PC-3 (cell line): ENCODE data around the gene B3GNT4. TPM values are rescaled to one million over a fixed set of nuclear protein-coding genes. Genes with fewer than 3 reads are reported as not detected.
"Not testable (repeated sequence)": the region's sequence is repeated elsewhere in the genome, so short reads cannot be mapped to it uniquely, and the experiment has no call there.

Experiments used
- ATAC-seq: fragments of 200-7000 bp; cut with Tn5 transposase; 2 replicates; pipeline ENCODE4 v1.9.1; 2020; ENCODE audit warnings: mild to moderate bottlenecking, moderate library complexity
- BruUV-seq: library from RNA; stranded (reverse); fragments of 400-500 nt; replicated peaks from 2 replicates; lab custom pipeline; 2021; lab: Mats Ljungman, UMichigan
- CTCF ChIA-PET: fragments of 300-600 bp; sonication (Branson Sonifier 250); formaldehyde crosslinking; loops from one replicate; lab custom pipeline; 2022; ENCODE audit warnings: antibody characterized with exemption; lab: Charles Lee
- POLR2A ChIA-PET: fragments of 300-600 bp; sonication (Branson Sonifier 250); formaldehyde crosslinking; loops from one replicate; lab custom pipeline; 2022; ENCODE audit warnings: antibody characterized with exemption; ENCODE audit not compliant: unreplicated experiment; lab: Charles Lee
- DNase-seq: peaks from one replicate; pipeline ENCODE4 v3.0.0-alpha.2; 2015
- H2AFZ ChIP-seq: fragments of 300-600 bp; sonication (generic); 2 replicates; pipeline ENCODE4 v1.6.0; 2016; ENCODE audit warnings: antibody characterized with exemption, low read length
- H3F3A ChIP-seq: fragments of 300-600 bp; sonication (generic); one replicate; pipeline ENCODE4 v1.6.0; 2017; ENCODE audit warnings: antibody characterized with exemption, low read length, control low read depth, mild to moderate bottlenecking; ENCODE audit not compliant: unreplicated experiment
- H3K27ac ChIP-seq: fragments of 300-600 bp; sonication (generic); 2 replicates; pipeline ENCODE4 v1.5.1; 2016; ENCODE audit warnings: mild to moderate bottlenecking, low read length
- H3K27me3 ChIP-seq: fragments of 300-600 bp; sonication (generic); 2 replicates; pipeline ENCODE4 v1.6.1; 2016; ENCODE audit warnings: low read length, mixed read lengths
- H3K36me3 ChIP-seq: fragments of 300-600 bp; sonication (generic); 2 replicates; pipeline ENCODE4 v1.6.1; 2016; ENCODE audit warnings: low read depth, mixed run types, low read length, mixed read lengths
- H3K4me1 ChIP-seq: fragments of 300-600 bp; sonication (generic); 2 replicates; pipeline ENCODE4 v1.5.1; 2016; ENCODE audit warnings: low read length; ENCODE audit not compliant: insufficient read depth
- H3K4me2 ChIP-seq: fragments of 300-600 bp; sonication (generic); 2 replicates; pipeline ENCODE4 v1.6.0; 2016; ENCODE audit warnings: low read length
- H3K4me3 ChIP-seq: fragments of 300-600 bp; sonication (generic); 2 replicates; pipeline ENCODE4 v1.5.1; 2016; ENCODE audit warnings: mild to moderate bottlenecking, low read length, mixed read lengths
- H3K79me2 ChIP-seq: fragments of 300-600 bp; sonication (generic); 2 replicates; pipeline ENCODE4 v1.6.1; 2017; ENCODE audit warnings: low read length, mixed read lengths
- H3K9ac ChIP-seq: fragments of 300-600 bp; sonication (generic); 2 replicates; pipeline ENCODE4 v1.6.0; 2016; ENCODE audit warnings: mild to moderate bottlenecking, low read length
- H3K9me2 ChIP-seq: fragments of 300-600 bp; sonication (generic); replicated peaks from 2 replicates; pipeline ENCODE4 v1.6.1; 2016; ENCODE audit warnings: mixed run types, low read length, mixed read lengths
- H3K9me3 ChIP-seq: fragments of 300-600 bp; sonication (generic); 2 replicates; pipeline ENCODE4 v1.6.1; 2016; ENCODE audit warnings: low read length, mixed read lengths
- H4K20me1 ChIP-seq: fragments of 300-600 bp; sonication (generic); 2 replicates; pipeline ENCODE4 v1.6.1; 2016; ENCODE audit warnings: low read length, mixed read lengths
- EZH2 ChIP-seq: fragments of 300-600 bp; sonication (generic); IDR thresholded peaks from one replicate; pipeline ENCODE4 v1.6.1; 2017; ENCODE audit warnings: antibody characterized with exemption, mild to moderate bottlenecking, low read length; ENCODE audit not compliant: unreplicated experiment
- EZH2phosphoT487 ChIP-seq: fragments of 300-600 bp; sonication (generic); IDR thresholded peaks from 2 replicates; pipeline ENCODE4 v1.6.1; 2018; ENCODE audit warnings: mild to moderate bottlenecking, antibody characterized with exemption, low read length, borderline replicate concordance
- intact Hi-C: fragments of 100-400 bp; cut with micrococcal nuclease; formaldehyde crosslinking; loops from 2 replicates; pipeline ENCODE4 v1.9.0; 2023
- total RNA-seq: library from RNA; depleted of rRNA; stranded (reverse); fragments of >200 nt; gene quantifications from 2 replicates; pipeline ENCODE4 v1.2.3, GENCODE V29; 2014
- TF ChIP-seq, protein P1 (sequence below): fragments of 300-600 bp; sonication (generic); conservative IDR thresholded peaks from 2 replicates; pipeline ENCODE4 v1.5.1; 2017; ENCODE audit warnings: antibody characterized with exemption, low read depth, mild to moderate bottlenecking, low read length

B3GNT4 gene
- total RNA-seq, 1 experiment from 2014 or later, result 4.0 TPM

DNA sequence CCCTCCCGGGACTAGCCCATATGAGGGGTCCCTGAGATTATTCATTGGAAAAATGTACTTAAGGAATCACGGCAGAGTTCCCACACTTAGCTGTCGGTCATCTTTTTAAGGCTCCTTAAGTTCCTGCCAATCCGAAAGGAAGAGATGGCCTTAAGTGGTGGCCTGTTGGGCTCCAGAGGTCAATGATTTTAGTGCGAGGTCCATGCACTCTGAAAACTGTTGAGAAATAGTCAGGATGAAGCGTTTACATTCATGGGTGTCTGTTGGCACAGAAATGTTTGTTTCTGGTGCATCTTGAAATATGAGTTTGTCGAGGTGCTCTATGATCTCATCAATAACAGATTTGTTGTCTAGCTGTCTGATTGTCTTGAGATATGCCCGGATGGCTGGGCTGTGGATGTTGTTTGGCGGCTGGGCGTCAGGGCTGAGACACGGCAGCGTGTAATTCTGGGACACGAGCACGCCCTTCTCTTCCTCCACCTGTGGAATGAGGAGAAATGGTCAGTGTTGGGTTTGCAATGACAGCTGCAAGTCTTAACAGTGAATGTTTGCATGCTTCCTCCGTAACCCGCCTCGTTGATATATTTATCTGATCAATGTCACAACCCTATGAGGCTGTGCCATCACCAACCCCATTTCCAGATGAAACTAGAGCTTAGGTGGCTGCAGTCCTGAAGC, 31.1 kb upstream of the B3GNT4 start:
- Histone ChIP-seq H3K27ac (no peak overlapping the region), H3K9me2 (no peaks in the 10 kb centered on the region), H3K36me3 (no peaks in the 10 kb centered on the region), H3K9ac (no peak overlapping the region), H3K27me3 (no peaks in the 10 kb centered on the region), H3K9me3 (no peaks in the 10 kb centered on the region), H2AFZ (no peak overlapping the region), H3K4me1 (no peaks in the 10 kb centered on the region), H4K20me1 (no peaks in the 10 kb centered on the region), H3F3A (no peaks in the 10 kb centered on the region), H3K4me2 (no peak overlapping the region), H3K4me3 (no peak overlapping the region), H3K79me2 (no peaks in the 10 kb centered on the region)
- TF ChIP-seq EZH2 (no peak), EZH2phosphoT487 (no peak)
- TF ChIP-seq, protein P1, sequence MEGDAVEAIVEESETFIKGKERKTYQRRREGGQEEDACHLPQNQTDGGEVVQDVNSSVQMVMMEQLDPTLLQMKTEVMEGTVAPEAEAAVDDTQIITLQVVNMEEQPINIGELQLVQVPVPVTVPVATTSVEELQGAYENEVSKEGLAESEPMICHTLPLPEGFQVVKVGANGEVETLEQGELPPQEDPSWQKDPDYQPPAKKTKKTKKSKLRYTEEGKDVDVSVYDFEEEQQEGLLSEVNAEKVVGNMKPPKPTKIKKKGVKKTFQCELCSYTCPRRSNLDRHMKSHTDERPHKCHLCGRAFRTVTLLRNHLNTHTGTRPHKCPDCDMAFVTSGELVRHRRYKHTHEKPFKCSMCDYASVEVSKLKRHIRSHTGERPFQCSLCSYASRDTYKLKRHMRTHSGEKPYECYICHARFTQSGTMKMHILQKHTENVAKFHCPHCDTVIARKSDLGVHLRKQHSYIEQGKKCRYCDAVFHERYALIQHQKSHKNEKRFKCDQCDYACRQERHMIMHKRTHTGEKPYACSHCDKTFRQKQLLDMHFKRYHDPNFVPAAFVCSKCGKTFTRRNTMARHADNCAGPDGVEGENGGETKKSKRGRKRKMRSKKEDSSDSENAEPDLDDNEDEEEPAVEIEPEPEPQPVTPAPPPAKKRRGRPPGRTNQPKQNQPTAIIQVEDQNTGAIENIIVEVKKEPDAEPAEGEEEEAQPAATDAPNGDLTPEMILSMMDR, result no peak
- DNase-seq (no peak), ATAC-seq (no peak)
- ChIA-PET POLR2A (no interaction called here), CTCF (no interaction called here)
- BruUV-seq, result no TSS peak
- intact Hi-C loops, result no loop called here

DNA sequence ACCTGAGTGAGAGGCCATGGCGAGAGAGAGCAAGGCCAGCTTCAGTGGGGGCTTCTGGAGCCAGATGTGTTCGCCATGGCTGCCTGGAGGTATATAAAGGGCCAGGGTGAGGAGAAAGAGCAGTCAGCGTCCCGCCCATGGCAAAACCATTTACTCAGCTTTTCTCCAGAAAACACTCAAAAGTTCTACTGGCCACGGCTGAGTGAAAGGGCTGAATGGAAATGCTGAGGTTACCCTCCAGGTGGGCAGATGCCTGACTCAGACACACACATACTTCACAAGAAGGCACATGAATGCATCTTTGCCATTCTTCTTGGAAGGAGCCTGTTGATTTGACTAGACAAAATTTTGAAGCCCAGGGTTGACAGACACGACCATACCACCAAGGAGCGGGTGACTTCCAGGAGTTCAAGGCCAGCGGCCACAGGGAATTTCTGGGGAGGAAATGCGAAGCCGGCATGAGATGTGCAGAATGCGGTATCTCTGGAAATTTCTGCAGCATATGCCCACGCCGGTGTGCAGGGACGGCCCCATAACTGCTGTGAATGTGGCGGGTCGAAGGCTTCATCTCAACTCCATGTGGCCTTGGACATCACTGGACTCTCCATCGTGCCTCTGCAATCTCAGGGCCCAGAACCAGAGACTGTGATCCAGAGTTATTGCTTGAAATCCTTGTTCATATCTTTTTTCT, 29.2 kb upstream of the B3GNT4 start, which contains the start of gene IL31:
Gene IL31, minus strand, starts transcription at position 67 of the 691 bp plus-strand sequence. Its CDS starts 49 bp downstream, at position 18.
- no peaks in the 10 kb centered on the region for H3K9me3 ChIP-seq
- no peaks in the 10 kb centered on the region for H4K20me1 ChIP-seq
- H3K79me2 ChIP-seq, result no peaks in the 10 kb centered on the region
- no peaks in the 10 kb centered on the region for H3K9me2 ChIP-seq
- no peaks in the 10 kb centered on the region for H3F3A ChIP-seq
- no peak within 1 kb of the TSS for H2AFZ ChIP-seq
- TF ChIP-seq, protein P1, result no peak
- TF ChIP-seq EZH2, result no peak
- TF ChIP-seq EZH2phosphoT487, result no peak
- CTCF ChIA-PET, result interaction anchor here (0.5 kb wide), 1 partner anchor 43 kb away, joined by 3 read pairs; no protein-coding TSS in a partner anchor
- no peak within 1 kb of the TSS for H3K9ac ChIP-seq
- H3K27me3 ChIP-seq, result no peaks in the 10 kb centered on the region
- POLR2A ChIA-PET, result no interaction called here
- BruUV-seq, result no TSS peak
- H3K27ac ChIP-seq, result no peak within 1 kb of the TSS
- DNase-seq (no peak), ATAC-seq (no peak)
- no peak within 1 kb of the TSS for H3K4me3 ChIP-seq
- intact Hi-C loops, result no loop called here
- H3K4me1 ChIP-seq, result no peaks in the 10 kb centered on the region
- no peaks in the 10 kb centered on the region for H3K36me3 ChIP-seq
- no peak within 1 kb of the TSS for H3K4me2 ChIP-seq

DNA sequence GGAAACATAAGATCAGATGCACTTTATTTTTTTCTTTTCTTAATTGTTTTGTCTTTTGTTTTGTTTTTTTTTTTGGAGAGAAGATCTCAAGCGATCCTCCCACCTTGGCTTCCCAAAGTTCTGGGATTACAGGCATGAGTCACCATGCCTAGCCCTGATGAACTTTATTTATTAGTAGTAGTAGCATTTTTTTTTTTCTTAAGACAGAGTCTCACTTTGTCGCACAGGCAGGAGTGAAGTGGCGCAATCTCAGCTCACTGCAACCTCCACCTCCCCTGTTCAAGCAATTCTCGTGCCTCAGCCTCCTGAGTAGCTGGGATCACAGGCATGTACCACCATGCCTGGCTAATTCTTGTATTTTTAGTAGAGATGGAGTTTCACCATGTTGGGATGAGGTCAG, 27.0 kb upstream of the B3GNT4 start:
- POLR2A ChIA-PET, H2AFZ ChIP-seq, H4K20me1 ChIP-seq, DNase-seq, H3F3A ChIP-seq, H3K9me3 ChIP-seq, H3K36me3 ChIP-seq, ATAC-seq, H3K79me2 ChIP-seq, intact Hi-C loops, H3K9me2 ChIP-seq, H3K4me2 ChIP-seq, H3K4me1 ChIP-seq, H3K27ac ChIP-seq, BruUV-seq, H3K4me3 ChIP-seq, CTCF ChIA-PET, H3K9ac ChIP-seq, H3K27me3 ChIP-seq: not testable (repeated sequence)
